Adrenal gland (tissue), 5 donors: ENCODE results near the gene MCTP1.

Experiments used
- POLR2A ChIP-seq, 2 donors: fragments of 450-650 bp; IDR thresholded peaks; one replicate each; pipeline ENCODE4 v1.6.1; 2017; ENCODE audit warnings: antibody characterized with exemption in 2 of 2, mild to moderate bottlenecking in 2 of 2, moderate library complexity in 1 of 2
- TF ChIP-seq, protein P1 (sequence below), 6 experiments: fragments of 450-650 bp in 4 of 6; fragments of 200-600 bp in 2 of 6; sonication (generic) in 1 of 6; IDR thresholded peaks; 1 replicate in 5 of 6; 2 replicates in 1 of 6; pipeline versions ENCODE4 v1.5.1 to v1.8.0; 2016 to 2021; ENCODE audit warnings: antibody characterized with exemption in 6 of 6, mild to moderate bottlenecking in 2 of 6, moderate library complexity in 1 of 6
- donor health status: DM: no; HTN: no; CAD: no.

GRCh38 chr5:94888674-94889073 is 396.2 kb downstream of the MCTP1 start:
- TF ChIP-seq POLR2A (IDR thresholded peaks at IDR 0.05), result no peak
- TF ChIP-seq, protein P1, sequence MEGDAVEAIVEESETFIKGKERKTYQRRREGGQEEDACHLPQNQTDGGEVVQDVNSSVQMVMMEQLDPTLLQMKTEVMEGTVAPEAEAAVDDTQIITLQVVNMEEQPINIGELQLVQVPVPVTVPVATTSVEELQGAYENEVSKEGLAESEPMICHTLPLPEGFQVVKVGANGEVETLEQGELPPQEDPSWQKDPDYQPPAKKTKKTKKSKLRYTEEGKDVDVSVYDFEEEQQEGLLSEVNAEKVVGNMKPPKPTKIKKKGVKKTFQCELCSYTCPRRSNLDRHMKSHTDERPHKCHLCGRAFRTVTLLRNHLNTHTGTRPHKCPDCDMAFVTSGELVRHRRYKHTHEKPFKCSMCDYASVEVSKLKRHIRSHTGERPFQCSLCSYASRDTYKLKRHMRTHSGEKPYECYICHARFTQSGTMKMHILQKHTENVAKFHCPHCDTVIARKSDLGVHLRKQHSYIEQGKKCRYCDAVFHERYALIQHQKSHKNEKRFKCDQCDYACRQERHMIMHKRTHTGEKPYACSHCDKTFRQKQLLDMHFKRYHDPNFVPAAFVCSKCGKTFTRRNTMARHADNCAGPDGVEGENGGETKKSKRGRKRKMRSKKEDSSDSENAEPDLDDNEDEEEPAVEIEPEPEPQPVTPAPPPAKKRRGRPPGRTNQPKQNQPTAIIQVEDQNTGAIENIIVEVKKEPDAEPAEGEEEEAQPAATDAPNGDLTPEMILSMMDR (IDR thresholded peaks at IDR 0.05), result no peak
